Measurements from ENCODE around the gene KIF17.

KIF17 gene

DNA sequence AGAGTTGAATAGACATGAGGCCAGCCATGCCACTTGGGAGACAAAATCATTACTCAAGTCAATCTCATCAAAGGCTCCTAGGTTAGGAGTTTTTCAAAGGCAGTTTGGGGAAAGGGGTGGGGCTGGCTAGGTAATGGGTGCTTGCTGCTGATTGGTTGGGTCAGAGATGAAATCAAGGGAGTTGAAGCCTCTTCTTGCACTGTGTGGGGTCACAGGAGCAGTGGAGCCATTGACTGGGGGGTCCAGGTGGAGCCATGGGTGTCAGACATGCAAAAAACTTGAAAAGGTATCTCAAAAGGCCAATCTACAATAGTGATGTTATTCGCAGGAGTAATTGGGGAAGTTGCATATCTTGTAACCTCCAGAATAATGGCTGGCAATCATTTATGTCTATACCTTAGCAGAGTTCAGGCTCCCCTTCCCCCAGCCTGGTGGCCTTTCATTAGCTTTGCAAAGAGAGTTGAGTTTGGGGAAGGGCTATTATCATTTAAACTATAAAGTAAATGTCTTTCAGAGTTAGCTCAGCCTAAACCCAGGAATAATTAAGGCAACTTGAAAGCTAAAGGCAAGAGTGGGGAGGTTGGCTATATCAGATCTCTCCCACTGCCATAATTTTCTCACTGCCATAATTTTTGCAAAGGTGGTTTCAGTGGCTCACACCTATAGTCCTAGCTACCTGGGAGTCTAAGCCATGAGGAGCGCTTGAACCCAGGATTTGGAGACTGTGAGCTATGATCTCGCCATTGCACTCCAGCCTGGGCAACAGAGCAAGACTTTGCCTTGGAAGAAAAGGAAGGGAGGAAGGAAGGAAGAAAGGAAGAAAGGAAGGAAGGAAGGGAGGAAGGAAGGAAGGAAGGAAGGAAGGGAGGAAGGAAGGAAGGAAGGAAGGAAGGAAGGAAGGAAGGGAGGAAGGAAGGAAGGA lies 92.4 kb downstream of the KIF17 start:
- no peak for DNase-seq (ENCODE audit: low read depth in 2 of 2)

DNA sequence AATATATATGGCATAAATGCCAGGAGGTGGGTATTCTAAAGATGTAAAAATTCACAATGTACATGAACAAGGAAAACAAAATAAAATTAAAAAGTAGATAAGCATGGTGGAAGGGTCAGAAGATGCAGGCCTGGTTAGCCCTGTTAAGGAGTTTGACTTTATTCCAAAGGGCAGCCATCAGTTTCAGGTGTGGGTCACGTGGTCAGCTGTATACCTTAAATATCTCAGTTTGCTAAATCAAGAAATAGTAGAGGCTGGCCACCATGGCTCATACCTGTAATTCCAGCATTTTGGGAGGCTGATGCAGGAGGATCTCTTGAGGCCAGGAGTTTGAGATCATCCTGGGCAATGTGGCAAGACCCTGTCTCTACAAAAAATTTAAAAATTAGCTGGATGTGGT lies 93.1 kb downstream of the KIF17 start:
- DNase-seq (ENCODE audit: low read depth in 2 of 2): no peak

DNA sequence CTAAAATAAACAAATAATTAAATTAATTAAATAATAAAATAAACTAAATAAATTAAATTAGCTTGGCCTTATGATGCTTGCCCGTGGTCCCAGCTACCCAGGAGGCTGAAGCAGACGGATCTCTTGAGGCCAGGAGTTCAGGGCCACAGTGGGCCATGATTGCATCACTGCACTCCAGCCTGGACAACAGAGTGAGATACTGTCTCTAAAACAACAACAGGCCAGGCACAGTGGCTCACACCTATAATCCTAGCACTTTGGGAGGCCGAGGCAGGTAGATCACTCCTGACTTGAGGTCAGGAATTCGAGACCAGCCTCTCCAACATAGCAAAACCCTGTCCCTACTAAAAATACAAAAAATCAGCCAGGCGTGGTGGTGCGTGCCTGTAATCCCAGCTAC lies 96.8 kb downstream of the KIF17 start:
- DNase-seq (ENCODE audit: low read depth in 2 of 2): no peak

DNA sequence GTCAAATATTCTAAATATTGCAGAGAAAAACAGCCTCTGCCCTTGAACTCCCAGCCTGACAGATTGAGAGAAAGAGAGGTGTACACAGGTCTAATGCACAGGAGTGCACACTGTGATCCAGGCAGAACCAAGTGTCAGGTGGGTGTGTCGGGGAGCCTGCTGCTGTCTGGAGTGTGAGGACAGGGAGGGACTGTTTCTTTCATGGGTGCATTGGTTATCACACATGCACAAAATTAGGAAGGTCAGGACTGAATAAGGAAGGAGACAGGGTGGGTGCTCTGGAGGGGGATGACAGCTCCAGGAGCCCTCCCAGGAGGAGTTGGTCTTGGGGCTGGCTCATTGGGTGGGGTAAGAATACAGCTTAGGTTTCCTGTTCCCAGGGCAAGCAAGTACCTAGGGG lies 97.8 kb downstream of the KIF17 start:
- DNase-seq (ENCODE audit: low read depth in 2 of 2): no peak

DNA sequence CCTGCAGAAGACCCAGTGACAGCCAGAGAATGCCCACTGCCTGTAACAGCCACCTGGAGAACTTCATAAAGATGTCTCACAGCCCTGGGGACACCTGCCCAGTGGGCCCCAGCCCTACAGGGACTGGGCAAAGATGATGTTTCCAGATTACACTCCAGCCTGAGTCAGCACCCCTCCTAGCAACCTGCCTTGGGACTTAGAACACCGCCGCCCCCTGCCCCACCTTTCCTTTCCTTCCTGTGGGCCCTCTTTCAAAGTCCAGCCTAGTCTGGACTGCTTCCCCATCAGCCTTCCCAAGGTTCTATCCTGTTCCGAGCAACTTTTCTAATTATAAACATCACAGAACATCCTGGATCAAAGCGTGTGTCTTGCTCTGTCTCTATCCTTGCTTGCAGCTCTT lies 99.3 kb downstream of the KIF17 start:
- no peak for DNase-seq (ENCODE audit: low read depth in 2 of 2)

DNA sequence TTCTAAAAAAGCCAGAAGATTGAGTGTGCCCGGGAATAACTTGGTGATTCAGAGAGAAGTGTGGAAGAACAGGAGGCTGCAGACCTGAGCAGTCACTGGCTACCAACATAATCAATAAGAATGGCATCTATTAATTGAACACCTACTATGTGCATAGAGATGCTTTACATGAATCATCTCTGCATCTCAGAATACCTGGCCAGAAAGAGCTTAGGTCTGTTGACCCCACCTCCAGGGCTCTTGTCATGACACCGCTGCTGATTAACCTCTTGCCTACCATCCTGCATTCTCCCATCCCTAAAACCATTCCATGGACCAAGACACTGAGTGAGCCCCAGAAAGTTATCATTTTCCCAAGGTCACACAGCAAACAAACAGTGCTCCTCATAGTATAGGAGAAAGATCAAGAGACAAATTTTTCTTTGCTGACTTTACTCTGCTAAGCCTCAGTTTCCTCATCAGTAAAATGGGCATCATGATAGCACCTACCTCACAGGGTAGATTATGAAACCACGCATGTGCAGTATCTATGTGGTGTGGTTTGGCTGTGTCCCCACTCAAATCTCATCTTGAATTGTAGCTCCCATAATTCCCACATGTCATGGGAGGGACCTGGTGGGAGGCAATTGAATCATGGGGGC lies 100.8 kb downstream of the KIF17 start:
- DNase-seq (ENCODE audit: low read depth in 2 of 2): no peak

DNA sequence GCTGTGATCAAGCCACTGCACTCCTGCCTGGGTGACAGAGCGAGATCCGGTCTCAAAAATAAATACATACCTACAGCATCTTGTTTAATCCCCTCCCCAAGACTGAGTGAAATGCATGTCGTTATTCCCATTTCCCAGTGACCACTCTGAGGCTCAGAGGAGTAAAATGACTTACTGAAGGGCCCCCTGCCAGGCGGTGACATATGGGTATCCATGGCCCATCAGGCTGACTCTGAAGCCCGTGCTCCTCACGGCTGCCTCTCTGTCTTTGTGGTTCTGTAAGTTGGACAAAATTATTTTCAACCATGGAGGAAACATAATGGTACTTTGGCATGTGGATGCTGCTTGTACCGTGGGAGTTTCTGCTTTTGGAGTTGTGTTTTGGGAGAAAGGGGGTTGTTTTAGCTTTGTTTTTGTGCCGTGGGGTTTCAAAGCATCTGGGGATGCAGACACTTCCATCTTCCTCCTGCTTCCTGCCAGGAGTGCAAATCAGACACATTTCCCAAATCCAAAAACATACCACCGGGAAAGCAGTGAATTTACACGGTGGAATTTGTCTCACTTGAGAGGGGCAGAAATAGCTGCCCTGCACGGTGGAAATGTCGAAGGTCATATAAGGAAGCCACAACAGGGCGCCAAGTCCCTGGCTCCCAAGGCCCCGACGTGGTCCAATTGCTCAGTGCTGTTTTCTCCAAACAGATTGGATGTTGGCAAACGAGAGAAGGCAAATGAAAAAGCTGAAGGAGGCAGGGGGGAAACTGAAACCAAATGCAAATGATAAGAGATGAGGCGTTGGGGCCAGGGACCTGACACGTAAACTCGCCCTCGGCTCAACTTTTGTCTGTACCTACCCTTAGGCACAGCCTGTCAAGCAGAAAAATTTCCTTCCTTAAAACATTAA lies 101.6 kb downstream of the KIF17 start:
- no peak for DNase-seq (ENCODE audit: low read depth in 2 of 2)

DNA sequence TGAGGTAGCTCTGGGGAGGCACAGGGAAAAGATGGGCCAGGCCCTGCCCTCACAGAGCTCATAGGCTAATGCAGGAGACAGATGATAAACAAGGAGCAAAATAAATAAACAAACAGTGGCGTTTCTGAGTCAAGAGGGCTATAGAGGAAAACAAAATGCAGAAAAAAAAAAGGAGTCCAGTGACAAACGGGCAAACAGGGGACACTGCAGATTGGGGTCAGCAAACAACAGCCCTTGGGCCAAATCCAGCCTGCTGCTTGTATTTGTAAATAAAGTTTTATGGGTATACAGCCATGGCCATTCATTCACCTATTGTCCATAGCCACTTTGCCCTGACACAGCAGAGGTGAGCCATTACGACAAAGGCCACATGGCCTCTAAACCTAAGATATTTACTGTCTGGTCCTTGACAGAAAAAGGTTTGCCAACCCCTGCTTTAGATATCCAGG lies 103.7 kb downstream of the KIF17 start:
- DNase-seq (ENCODE audit: low read depth in 2 of 2): no peak

Measured in fibroblast of skin of left quadriceps (primary cell).